GM19395 (cell line): ENCODE measurements around the gene NCSTN.

Experiments used
- ATAC-seq: cut with Tn5 transposase; IDR thresholded peaks from one replicate; pipeline ENCODE4 v1.9.1; 2021; ENCODE audit warnings: mild to moderate bottlenecking, moderate library complexity; ENCODE audit not compliant: unreplicated experiment

Gene NCSTN

DNA sequence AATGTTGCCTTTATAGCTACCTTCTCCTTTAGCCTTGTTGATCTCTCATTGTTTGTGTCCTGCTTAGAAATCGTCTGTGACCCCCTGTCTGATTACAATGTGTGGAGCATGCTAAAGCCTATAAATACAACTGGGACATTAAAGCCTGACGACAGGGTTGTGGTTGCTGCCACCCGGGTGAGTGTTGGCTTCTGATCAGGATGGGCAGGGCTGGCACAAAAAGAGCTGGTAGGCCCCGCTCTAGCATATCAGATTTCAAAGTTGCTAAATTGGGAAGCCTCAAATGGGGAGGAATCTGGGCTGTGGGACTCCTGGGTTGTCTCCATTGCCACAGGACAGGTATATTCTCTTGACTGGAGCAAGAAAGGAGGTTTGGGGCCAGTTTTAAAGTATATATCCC, 8.4 kb downstream of the NCSTN start:
- no peak for ATAC-seq

- no peak for ATAC-seq
Observed at GRCh38 chr1:160352555-160352954, 9.4 kb downstream of the NCSTN start.

GRCh38 chr1:160353223-160353622, 10.0 kb downstream of the NCSTN start:
- ATAC-seq = no peak

DNA sequence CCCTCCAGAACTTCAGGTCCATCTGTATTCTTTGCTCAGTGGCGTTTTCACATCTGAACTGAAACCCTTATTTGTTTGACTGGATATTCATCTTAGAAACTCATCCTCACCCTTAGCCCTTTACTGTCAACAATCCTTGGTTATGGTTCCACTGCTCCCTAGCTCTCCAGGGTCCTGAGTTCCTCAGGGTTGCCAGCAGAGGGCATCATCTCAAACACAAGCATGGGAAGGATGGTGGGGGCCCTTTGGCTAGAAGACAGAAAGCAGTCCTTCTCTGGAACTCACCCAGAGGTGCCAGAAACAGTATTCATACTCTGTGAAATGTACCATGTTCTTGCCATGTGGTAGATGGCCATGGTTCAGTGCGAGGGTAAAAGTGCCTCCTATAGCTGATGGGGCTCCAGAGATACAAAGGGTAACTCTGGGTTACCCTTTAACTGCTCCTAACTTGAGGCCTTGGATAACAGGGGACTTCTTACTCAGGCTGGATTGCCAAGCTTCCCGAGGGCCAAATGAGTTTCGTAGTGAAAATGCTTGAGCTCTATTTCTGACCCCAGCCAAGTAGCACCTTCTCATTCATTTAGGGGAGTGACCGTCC, 11.3 kb downstream of the NCSTN start:
- ATAC-seq = no peak

DNA sequence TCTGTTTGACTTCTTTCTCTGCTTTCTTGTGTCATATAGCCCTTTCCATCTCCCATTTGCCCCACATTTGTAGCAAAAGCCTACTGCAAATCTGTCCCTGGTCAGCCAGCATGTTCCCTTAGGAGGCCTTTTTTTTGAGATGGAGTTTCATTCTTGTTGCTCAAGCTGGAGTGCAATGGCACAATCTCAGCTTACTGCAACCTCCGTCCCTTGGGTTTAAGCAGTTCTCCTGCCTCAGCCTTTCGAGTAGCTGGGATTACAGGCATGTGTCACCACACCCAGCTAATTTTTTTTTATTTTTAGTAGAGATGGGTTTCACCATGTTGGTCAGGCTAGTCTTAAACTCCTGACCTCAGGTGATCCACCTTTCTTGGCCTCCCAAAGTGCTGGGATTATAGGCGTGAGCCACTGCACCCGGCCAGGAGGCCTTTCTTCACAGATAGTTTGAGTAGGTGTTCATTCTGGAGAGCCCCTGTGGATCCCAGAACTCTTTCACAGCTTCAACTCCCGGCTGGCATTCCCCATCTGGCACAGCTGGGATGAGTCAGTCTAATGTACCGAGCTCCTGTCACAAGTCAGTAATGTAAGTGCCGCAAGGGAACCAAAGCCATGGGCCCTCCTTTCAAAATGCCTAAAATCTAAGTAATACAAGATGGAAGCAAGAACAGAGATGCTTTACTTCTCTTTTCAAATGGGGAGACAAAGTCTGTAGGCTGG, 14.3 kb downstream of the NCSTN start:
- ATAC-seq = no peak

DNA sequence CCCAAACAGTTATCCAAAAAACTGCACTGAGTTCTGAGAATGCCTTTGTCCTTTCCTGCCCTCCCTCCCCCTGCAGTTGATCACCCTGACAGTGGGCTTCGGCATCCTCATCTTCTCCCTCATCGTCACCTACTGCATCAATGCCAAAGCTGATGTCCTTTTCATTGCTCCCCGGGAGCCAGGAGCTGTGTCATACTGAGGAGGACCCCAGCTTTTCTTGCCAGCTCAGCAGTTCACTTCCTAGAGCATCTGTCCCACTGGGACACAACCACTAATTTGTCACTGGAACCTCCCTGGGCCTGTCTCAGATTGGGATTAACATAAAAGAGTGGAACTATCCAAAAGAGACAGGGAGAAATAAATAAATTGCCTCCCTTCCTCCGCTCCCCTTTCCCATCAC, 14.9 kb downstream of the NCSTN start:
- ATAC-seq = no peak

- no peak for ATAC-seq
Observed at GRCh38 chr1:160359559-160360226, 16.5 kb downstream of the NCSTN start.

- ATAC-seq = no peak
Observed at GRCh38 chr1:160360227-160360695, 17.1 kb downstream of the NCSTN start.

DNA sequence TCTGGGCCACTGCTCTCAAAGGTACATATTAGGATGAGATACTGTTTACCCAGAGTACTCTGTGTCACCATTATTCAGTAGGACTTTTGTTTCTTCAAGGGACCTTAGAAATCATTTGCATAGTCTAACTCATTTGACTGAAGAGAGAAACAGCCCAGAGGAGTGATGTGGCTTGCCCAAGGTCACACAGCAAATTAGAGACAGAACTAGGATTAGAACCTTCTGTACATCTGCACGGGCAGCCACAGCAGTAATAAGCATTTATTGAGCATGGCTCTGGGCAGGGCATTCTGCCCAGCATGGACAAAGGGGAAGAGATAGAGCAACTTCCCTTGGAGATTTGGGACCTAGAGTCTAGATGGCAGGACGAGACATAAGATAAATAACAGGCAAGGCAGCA, 18.0 kb downstream of the NCSTN start:
- ATAC-seq = no peak

- ATAC-seq = no peak
Observed at GRCh38 chr1:160361814-160362167, 18.6 kb downstream of the NCSTN start.

DNA sequence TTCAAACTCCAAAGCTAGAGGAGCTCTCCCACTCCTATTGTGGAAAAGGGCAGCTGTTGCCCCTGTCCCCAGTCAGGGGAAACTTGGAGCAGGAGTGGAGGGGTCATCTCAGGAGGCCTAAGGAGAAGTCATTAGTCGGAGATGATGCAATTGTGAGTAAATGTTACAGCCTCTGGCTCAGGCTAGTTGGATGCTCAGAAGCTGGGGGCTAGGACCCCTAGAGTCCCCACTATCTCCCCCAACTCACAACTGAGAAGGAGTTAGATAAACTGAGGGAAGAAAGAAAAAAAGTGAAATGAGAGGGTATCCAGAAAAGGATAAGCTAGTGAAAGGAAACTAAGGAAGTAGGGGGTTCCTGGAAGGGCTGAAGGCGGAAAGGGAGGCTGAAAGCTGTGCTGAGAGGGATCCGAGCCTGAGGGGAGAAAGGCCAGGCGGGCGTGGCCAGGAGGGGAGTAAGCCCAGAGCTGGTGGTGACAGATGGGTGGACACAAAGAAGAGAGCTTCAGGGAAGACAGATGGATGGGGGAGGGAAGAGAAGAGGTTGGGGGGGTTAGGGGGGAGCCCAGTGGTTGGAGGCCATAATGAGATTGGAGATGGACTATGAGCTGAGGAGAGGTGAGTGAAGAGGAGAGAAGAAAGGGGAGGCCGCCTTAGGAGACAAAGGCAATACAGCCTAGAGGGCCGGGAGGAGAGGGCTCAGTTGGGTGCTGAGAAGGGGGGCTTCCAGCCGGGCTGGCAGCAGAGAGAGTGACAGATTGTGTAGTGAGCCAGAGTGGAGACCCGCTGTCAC, 19.2 kb downstream of the NCSTN start:
- no peak for ATAC-seq

- ATAC-seq = no peak
Observed at GRCh38 chr1:160363010-160363409, 19.8 kb downstream of the NCSTN start.

- no peak for ATAC-seq
Observed at GRCh38 chr1:160363951-160364735, 21.0 kb downstream of the NCSTN start.

DNA sequence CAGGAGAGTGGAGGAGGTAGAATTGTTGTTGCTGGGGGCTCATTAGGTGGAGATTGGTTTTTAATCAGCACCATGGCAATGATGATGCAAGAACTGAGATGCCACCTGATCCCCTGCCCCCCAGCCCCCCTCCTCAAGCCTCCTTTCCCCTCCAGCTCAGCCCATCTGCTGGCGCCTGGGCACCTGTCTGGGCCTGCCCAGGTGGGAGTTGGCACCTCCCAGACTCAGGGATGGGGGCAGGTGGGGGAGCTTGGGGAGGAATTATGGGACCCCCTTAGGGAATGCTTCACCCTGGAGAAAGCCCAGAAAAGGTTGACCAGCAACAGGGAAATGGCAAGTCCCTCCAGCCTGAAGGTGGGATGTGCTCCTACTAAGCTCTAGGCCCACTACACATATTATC, 22.1 kb downstream of the NCSTN start:
- ATAC-seq = no peak

GRCh38 chr1:160366731-160367515, 23.7 kb downstream of the NCSTN start, which contains the start of gene NHLH1:
Gene NHLH1 (plus strand): TSS chr1:160367071. CDS start chr1:160370732, 3,661 bp downstream.
- ATAC-seq = no peak

GRCh38 chr1:160367516-160367900, 24.3 kb downstream of the NCSTN start:
- ATAC-seq = no peak

DNA sequence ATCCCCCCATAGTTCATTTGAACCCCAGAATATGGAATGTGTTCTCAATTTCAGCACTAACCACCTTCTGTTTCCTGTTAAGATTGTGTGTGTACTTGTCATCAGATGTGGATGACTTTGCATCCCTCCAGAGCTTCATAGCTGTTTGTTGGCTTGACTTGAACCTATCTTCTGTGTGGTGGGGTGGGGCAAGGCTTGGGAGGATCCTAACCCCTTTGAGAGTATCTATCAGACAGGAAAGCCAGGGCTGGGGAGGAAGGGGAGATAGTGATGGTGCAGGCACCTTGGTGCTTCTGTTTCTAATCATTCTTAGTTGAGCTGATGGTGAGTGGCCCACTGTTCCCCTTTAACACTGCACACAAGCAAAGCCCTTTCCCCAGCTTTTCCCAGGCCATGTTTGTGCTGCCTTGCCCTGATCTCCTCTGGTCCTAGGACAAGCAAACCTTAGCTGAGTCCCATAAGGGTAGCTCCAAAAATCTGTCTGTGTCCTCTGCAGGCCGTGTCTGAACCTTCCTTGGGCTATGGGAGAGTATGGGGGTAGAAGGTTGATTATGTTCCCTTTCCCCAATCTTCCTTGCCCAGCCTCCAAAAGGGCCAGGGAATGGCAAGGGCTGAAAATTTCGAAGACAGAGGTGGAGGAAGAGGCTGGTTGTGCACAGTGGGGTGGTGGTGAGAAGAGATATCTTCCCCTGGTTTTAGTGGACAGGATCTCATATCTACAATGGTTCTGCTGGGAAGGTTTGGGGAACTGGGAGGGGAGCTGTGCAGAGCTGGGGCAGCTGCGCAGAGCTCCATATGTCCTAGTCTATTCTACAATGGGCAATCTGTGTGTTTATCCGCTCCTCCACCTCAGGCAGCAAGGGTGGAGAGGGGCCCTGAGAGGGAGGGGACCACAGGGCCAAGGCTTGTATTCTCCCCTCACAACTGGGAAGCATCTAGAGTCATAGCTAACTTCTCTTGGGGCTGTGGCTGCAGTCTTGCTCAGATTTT, 25.0 kb downstream of the NCSTN start:
- no peak for ATAC-seq

- ATAC-seq = no peak
Observed at GRCh38 chr1:160369087-160369486, 25.9 kb downstream of the NCSTN start.
